Measurements from ENCODE around the gene GXYLT1. TPM values are rescaled to one million over a fixed set of nuclear protein-coding genes. Genes with fewer than 3 reads are reported as not detected.

The GXYLT1 gene
- total RNA-seq, 1 donor from 2014 or later = 11.8 TPM

- no peak overlapping the region for H3K27ac ChIP-seq
- H3K4me1 ChIP-seq = no peaks in the 10 kb centered on the region
- no peaks in the 10 kb centered on the region for H3K36me3 ChIP-seq
- no peak for TF ChIP-seq POLR2AphosphoS5 (IDR thresholded peaks at IDR 0.05; ENCODE audit: insufficient read depth in 1 of 2, low read depth in 1 of 2)
- TF ChIP-seq CTCF (IDR thresholded peaks at IDR 0.05) = no peak
- TF ChIP-seq POLR2A (IDR thresholded peaks at IDR 0.05) = no peak
- DNase-seq (ENCODE audit: extremely low spot score in 2 of 2) = no peak
- H3K4me3 ChIP-seq = no peak overlapping the region
- intact Hi-C loops (cut with DNase I) = no loop called here
- H3K9me3 ChIP-seq = peaks cover 3% of the 10 kb centered on the region
- no peaks in the 10 kb centered on the region for H3K27me3 ChIP-seq
Observed at GRCh38 chr12:42174978-42175377, 30.3 kb upstream of the GXYLT1 start.

GRCh38 chr12:42173961-42174521 is 29.4 kb upstream of the GXYLT1 start:
- H3K36me3 ChIP-seq = no peaks in the 10 kb centered on the region
- H3K27ac ChIP-seq = no peak overlapping the region
- DNase-seq (ENCODE audit: extremely low spot score in 2 of 2) = no peak
- H3K4me3 ChIP-seq = no peak overlapping the region
- TF ChIP-seq POLR2AphosphoS5 (IDR thresholded peaks at IDR 0.05; ENCODE audit: insufficient read depth in 1 of 2, low read depth in 1 of 2) = no peak
- no peaks in the 10 kb centered on the region for H3K27me3 ChIP-seq
- peaks cover 3% of the 10 kb centered on the region for H3K9me3 ChIP-seq
- intact Hi-C loops (cut with DNase I) = no loop called here
- no peaks in the 10 kb centered on the region for H3K4me1 ChIP-seq

GRCh38 chr12:42172441-42173210 is 28.0 kb upstream of the GXYLT1 start:
- Histone ChIP-seq H3K36me3 (no peaks in the 10 kb centered on the region), H3K27me3 (no peaks in the 10 kb centered on the region), H3K27ac (no peak overlapping the region), H3K4me1 (no peaks in the 10 kb centered on the region), H3K9me3 (peaks cover 3% of the 10 kb centered on the region), H3K4me3 (no peak overlapping the region)
- no peak for DNase-seq (ENCODE audit: extremely low spot score in 2 of 2)
- intact Hi-C loops (cut with DNase I) = no loop called here
- TF ChIP-seq CTCF (IDR thresholded peaks at IDR 0.05) = no peak
- no peak for TF ChIP-seq POLR2A (IDR thresholded peaks at IDR 0.05)
- TF ChIP-seq POLR2AphosphoS5 (IDR thresholded peaks at IDR 0.05; ENCODE audit: insufficient read depth in 1 of 2, low read depth in 1 of 2) = no peak

GRCh38 chr12:42167711-42168110 is 23.0 kb upstream of the GXYLT1 start:
- Histone ChIP-seq H3K4me1 (no peaks in the 10 kb centered on the region), H3K27ac (no peak overlapping the region), H3K27me3 (no peaks in the 10 kb centered on the region), H3K9me3 (no peaks in the 10 kb centered on the region), H3K36me3 (no peaks in the 10 kb centered on the region), H3K4me3 (no peak overlapping the region)
- intact Hi-C loops (cut with DNase I) = no loop called here
- TF ChIP-seq CTCF (IDR thresholded peaks at IDR 0.05) = no peak
- TF ChIP-seq POLR2AphosphoS5 (IDR thresholded peaks at IDR 0.05; ENCODE audit: insufficient read depth in 1 of 2, low read depth in 1 of 2) = no peak
- TF ChIP-seq POLR2A (IDR thresholded peaks at IDR 0.05) = no peak
- DNase-seq (ENCODE audit: extremely low spot score in 2 of 2) = no peak

GRCh38 chr12:42166501-42166900 is 21.8 kb upstream of the GXYLT1 start:
- no peak for DNase-seq (ENCODE audit: extremely low spot score in 2 of 2)
- Histone ChIP-seq H3K36me3 (no peaks in the 10 kb centered on the region), H3K27ac (no peak overlapping the region), H3K27me3 (no peaks in the 10 kb centered on the region), H3K9me3 (no peaks in the 10 kb centered on the region), H3K4me1 (no peaks in the 10 kb centered on the region), H3K4me3 (no peak overlapping the region)
- intact Hi-C loops (cut with DNase I) = no loop called here
- no peak for TF ChIP-seq POLR2AphosphoS5 (IDR thresholded peaks at IDR 0.05; ENCODE audit: insufficient read depth in 1 of 2, low read depth in 1 of 2)
- no peak for TF ChIP-seq CTCF (IDR thresholded peaks at IDR 0.05)
- no peak for TF ChIP-seq POLR2A (IDR thresholded peaks at IDR 0.05)

All from vagina (tissue), 2 donors.